SK-N-SH (cell line): ENCODE data around the gene CGB8. TPM values are rescaled to one million over a fixed set of nuclear protein-coding genes. Genes with fewer than 3 reads are reported as not detected.
A peak's percentile ranks its signal among the peaks of the same experiment; 100 is the strongest.
"Not testable (repeated sequence)": the region's sequence is repeated elsewhere in the genome, so short reads cannot be mapped to it uniquely, and the experiment has no call there.

Experiments used
- CTCF ChIA-PET: fragments of 300-600, 350-600 bp; formaldehyde crosslinking; extraction: SDS; loops from one replicate; lab custom pipeline; 2021; lab: Yijun Ruan, JAX
- POLR2A ChIA-PET: fragments of 350-600 bp; sonication (Branson Sonifier 250); formaldehyde crosslinking; extraction: SDS; loops from one replicate; lab custom pipeline; 2020; ENCODE audit warnings: antibody characterized with exemption, inconsistent platforms; lab: Yijun Ruan, JAX
- DNase-seq: peaks from one replicate; pipeline ENCODE4 v3.0.0; 2012
- H2AFZ ChIP-seq: fragments of 200-600 bp; sonication (generic); 2 replicates; pipeline ENCODE4 v1.8.1; 2016; ENCODE audit warnings: antibody characterized with exemption, mild to moderate bottlenecking, low read depth
- H3F3A ChIP-seq: fragments of 200-600 bp; sonication (generic); replicated peaks from 2 replicates; pipeline ENCODE3; 2016; ENCODE audit warnings: antibody characterized with exemption, mild to moderate bottlenecking; ENCODE audit not compliant: insufficient read depth
- H3K27ac ChIP-seq, 2 experiments: fragments of 200-500 bp in 1 of 2; fragments of 200-600 bp in 1 of 2; sonication (Bioruptor generic) in 1 of 2; sonication (generic), shearing (Covaris generic) in 1 of 2; 2 replicates each; pipeline versions ENCODE4 v1.5.1 to v1.6.1; 2014 to 2016; ENCODE audit warnings: low read depth in 2 of 2, inconsistent platforms in 1 of 2, low read length in 1 of 2, mild to moderate bottlenecking in 1 of 2, mixed read lengths in 1 of 2
- H3K27me3 ChIP-seq: fragments of 200-600 bp; sonication (generic), shearing (Covaris generic); 2 replicates; pipeline ENCODE4 v1.6.1; 2016; ENCODE audit warnings: mixed run types; ENCODE audit not compliant: insufficient read depth
- H3K36me3 ChIP-seq, 2 experiments: fragments of 200-500 bp in 1 of 2; fragments of 200-600 bp in 1 of 2; sonication (Bioruptor generic) in 1 of 2; sonication (generic) in 1 of 2; replicated peaks in 1 of 2; 2 replicates each; pipeline versions ENCODE3 to v1.5.1; 2014 to 2016; ENCODE audit warnings: low read length in 1 of 2, mild to moderate bottlenecking in 1 of 2; ENCODE audit not compliant: insufficient read depth in 2 of 2, control insufficient read depth in 1 of 2
- H3K4me1 ChIP-seq, 2 experiments: fragments of 200-500 bp in 1 of 2; fragments of 200-600 bp in 1 of 2; sonication (Bioruptor generic) in 1 of 2; sonication (generic), shearing (Covaris generic) in 1 of 2; 2 replicates each; pipeline versions ENCODE4 v1.5.1 to v1.6.1; 2014 to 2016; ENCODE audit warnings: low read depth in 1 of 2, low read length in 1 of 2, mixed run types in 1 of 2; ENCODE audit not compliant: insufficient read depth in 2 of 2, control insufficient read depth in 1 of 2
- H3K4me2 ChIP-seq: fragments of 200-600 bp; sonication (generic), shearing (Covaris generic); 2 replicates; pipeline ENCODE4 v1.6.1; 2017; ENCODE audit warnings: mixed run types
- H3K4me3 ChIP-seq, 2 experiments: fragments of 200-500 bp in 1 of 2; fragments of 200-600 bp in 1 of 2; sonication (Bioruptor generic) in 1 of 2; sonication (generic), shearing (Covaris generic) in 1 of 2; 2 replicates each; pipeline versions ENCODE4 v1.5.1 to v1.8.1; 2014 to 2016; ENCODE audit warnings: low read depth in 2 of 2, inconsistent platforms in 1 of 2, low read length in 1 of 2, mild to moderate bottlenecking in 1 of 2, mixed read lengths in 1 of 2, moderate library complexity in 1 of 2
- H3K79me2 ChIP-seq: fragments of 200-600 bp; sonication (generic); 2 replicates; pipeline ENCODE4 v1.8.1; 2017; ENCODE audit warnings: mild to moderate bottlenecking; ENCODE audit not compliant: insufficient read depth
- H3K9ac ChIP-seq: fragments of 200-600 bp; sonication (generic); 2 replicates; pipeline ENCODE4 v1.6.1; 2017; ENCODE audit warnings: mixed run types
- H3K9me2 ChIP-seq: fragments of 200-600 bp; sonication (generic); 2 replicates; pipeline ENCODE4 v1.6.1; 2017; ENCODE audit warnings: mixed run types
- H3K9me3 ChIP-seq: fragments of 200-600 bp; sonication (generic); 2 replicates; pipeline ENCODE4 v1.6.1; 2017; ENCODE audit warnings: mixed run types, mild to moderate bottlenecking, moderate library complexity
- H4K20me1 ChIP-seq: fragments of 200-600 bp; sonication (generic); 2 replicates; pipeline ENCODE4 v1.6.1; 2017; ENCODE audit warnings: mild to moderate bottlenecking, mixed run types; ENCODE audit not compliant: insufficient read depth
- RFX5 ChIP-seq: IDR thresholded peaks from 2 replicates; pipeline ENCODE4 v1.6.1; 2012; ENCODE audit warnings: mild to moderate bottlenecking, improper control_type of control experiment, low read length
- WGBS: methylation state at CpG from one replicate; pipeline ENCODE4 v1.1.6; 2017; ENCODE audit warnings: low lambda C conversion rate; 5-methylcytosine and 5-hydroxymethylcytosine counted together
- polyA plus RNA-seq, 3 experiments: library from polyadenylated mRNA; depleted of rRNA; stranded (reverse); fragments of >200 nt; gene quantifications; 2 replicates each; pipeline ENCODE4 v1.2.3, GENCODE V29; 2012
- TF ChIP-seq, protein P1 (sequence below): fragments of 200-600 bp; sonication (generic); IDR thresholded peaks from 2 replicates; pipeline ENCODE4 v1.6.1; 2017; ENCODE audit warnings: antibody characterized with exemption, mild to moderate bottlenecking, moderate library complexity

Gene CGB8
- polyA plus RNA-seq, 1 of the 3 experiments (the other 2 are of a cell fraction): 0.13 TPM

DNA sequence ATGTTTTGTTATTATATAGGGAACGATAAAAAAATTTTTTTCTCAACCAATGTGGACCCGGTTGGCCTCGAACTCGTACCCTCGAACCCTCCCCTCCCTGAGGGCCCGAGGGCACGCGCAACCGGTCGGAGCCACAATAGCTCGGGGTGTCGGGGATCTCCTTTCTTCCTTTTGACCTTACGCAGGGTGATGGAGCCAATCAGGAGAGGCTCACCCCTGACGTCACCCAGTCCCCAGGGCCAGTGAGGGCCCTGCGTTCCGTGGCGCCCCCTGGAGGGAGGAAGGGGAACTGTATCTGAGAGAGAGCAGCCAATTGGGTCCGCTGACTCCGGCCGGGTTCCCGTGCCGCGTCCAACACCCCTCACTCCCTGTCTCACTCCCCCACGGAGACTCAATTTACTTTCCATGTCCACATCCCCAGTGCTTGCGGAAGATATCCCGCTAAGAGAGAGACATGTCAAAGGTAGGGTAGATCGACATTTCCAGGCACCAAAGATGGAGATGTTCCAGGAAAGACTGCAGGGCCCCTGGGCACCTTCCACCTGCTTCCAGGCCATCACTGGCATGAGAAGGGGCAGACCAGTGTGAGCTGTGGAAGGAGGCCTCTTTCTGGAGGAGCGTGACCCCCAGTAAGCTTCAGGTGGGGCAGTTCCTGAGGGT, 17.1 kb downstream of the CGB8 start, which contains the start of gene CGB2:
Gene CGB2 (plus strand): TSS at position 249 of the 660 bp plus-strand sequence. CDS start 206 bp downstream, at position 455.
- POLR2A ChIA-PET, H3K36me3 ChIP-seq, H3K4me3 ChIP-seq, H4K20me1 ChIP-seq, H3K9ac ChIP-seq, H3K4me2 ChIP-seq, H2AFZ ChIP-seq, H3K9me2 ChIP-seq, H3K9me3 ChIP-seq, H3K4me1 ChIP-seq, H3K27me3 ChIP-seq, H3K79me2 ChIP-seq, H3F3A ChIP-seq, H3K27ac ChIP-seq: not testable (repeated sequence)
- TF ChIP-seq, protein P1, sequence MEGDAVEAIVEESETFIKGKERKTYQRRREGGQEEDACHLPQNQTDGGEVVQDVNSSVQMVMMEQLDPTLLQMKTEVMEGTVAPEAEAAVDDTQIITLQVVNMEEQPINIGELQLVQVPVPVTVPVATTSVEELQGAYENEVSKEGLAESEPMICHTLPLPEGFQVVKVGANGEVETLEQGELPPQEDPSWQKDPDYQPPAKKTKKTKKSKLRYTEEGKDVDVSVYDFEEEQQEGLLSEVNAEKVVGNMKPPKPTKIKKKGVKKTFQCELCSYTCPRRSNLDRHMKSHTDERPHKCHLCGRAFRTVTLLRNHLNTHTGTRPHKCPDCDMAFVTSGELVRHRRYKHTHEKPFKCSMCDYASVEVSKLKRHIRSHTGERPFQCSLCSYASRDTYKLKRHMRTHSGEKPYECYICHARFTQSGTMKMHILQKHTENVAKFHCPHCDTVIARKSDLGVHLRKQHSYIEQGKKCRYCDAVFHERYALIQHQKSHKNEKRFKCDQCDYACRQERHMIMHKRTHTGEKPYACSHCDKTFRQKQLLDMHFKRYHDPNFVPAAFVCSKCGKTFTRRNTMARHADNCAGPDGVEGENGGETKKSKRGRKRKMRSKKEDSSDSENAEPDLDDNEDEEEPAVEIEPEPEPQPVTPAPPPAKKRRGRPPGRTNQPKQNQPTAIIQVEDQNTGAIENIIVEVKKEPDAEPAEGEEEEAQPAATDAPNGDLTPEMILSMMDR: peak; percentile 66
- TF ChIP-seq RFX5: 0 out of 2 replicates have a peak, but pooled peaks have one; percentile 36
- DNase-seq: peak; percentile 81
- CTCF ChIA-PET: interaction anchor here (1.0 kb wide), 1 partner anchor 12 kb away, joined by 3 read pairs; no protein-coding TSS in a partner anchor
- 32% methylated on average over 18 of the region's 28 CpGs for WGBS

DNA sequence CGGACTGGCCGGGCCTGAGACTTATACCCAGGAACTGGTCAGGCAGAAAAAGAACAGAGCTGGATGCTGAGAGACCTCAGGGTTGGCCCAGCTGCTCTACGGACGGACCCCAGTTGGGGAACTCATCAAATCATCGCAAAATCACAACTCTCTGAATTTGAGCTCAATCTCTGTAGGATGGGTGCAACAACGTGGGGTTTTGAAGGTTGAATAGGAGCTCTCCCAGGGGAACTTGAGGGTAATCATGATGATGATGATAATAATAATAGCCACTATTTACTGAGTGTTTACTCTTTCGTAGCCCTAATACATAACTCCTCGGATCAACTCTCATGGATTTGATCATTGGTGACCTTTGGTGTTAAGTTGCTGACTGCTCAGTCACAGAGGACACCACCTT, 18.6 kb downstream of the CGB8 start:
- H3K9ac ChIP-seq, H3K9me2 ChIP-seq, H3K36me3 ChIP-seq, H3K27me3 ChIP-seq, DNase-seq, H3K4me1 ChIP-seq, CTCF ChIA-PET, H3K9me3 ChIP-seq, H3F3A ChIP-seq, H3K4me3 ChIP-seq, H3K79me2 ChIP-seq, H3K4me2 ChIP-seq, H4K20me1 ChIP-seq, H2AFZ ChIP-seq, POLR2A ChIA-PET: not testable (repeated sequence)
- WGBS: 85% methylated on average over 6 of the region's 8 CpGs
- 0 out of 4 replicates have a peak overlapping the region, but pooled peaks of 1 of the 2 experiments have one; percentile 51 for H3K27ac ChIP-seq

DNA sequence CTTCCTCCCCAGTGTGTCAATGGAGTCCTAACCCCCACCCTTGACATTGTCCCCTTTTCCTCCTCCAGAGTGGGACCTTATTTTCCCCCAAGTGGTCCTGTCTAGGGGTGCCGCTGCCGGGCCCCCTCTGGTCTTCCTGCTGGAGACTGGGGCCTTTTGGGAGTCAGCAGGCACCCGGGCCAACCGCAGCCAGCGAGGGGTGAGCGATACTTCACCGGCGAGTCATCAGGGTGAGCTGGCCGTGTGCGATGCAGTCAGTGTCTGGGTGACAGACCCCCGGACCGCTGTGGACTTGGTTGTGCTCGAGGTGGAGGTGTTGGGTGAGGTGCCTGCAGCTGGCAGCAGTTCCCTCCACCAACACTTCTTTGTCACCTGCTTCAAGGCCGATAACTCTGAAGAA, 19.2 kb downstream of the CGB8 start:
- 33% methylated on average over 14 of the region's 14 CpGs for WGBS
- H4K20me1 ChIP-seq, H3K9me3 ChIP-seq, DNase-seq, H3K79me2 ChIP-seq, H3K9ac ChIP-seq, H2AFZ ChIP-seq, H3K4me3 ChIP-seq, H3K9me2 ChIP-seq, H3K4me1 ChIP-seq, H3F3A ChIP-seq, H3K27me3 ChIP-seq, POLR2A ChIA-PET, H3K36me3 ChIP-seq, CTCF ChIA-PET: not testable (repeated sequence)
- Histone ChIP-seq H3K4me2 (peak overlapping the region; percentile 7; the same call in 1 of the 2 replicates), H3K27ac (peak overlapping the region in 1 of 2 experiments; percentile 51; a peak in 1 of 4 replicates)

DNA sequence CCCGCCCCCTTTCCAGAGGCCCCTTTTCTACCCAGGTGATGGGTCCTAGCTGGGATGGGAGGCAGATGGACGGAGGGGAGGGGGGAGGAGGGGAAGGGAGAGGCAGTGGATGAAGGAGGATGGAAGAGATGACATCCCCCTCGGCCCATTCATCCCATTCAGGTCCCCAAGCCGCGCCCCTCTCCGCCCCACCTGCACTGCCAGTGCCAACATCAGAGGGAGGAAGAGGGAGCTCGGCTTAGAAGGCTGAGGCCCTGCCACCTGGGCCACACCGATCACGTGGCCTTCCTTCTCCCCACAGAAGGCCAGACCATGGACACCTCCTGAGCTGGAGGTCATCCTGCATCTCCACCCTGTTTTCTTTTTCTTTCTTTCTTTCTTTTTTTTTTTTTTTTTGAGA, 20.2 kb downstream of the CGB8 start:
- DNase-seq, H3K4me3 ChIP-seq, H2AFZ ChIP-seq, POLR2A ChIA-PET, H3K9me3 ChIP-seq, H3K27ac ChIP-seq, H3K36me3 ChIP-seq, H3K27me3 ChIP-seq, H3K9me2 ChIP-seq, H3K4me1 ChIP-seq, H3F3A ChIP-seq, H3K9ac ChIP-seq, H4K20me1 ChIP-seq, H3K4me2 ChIP-seq, H3K79me2 ChIP-seq: not testable (repeated sequence)
- WGBS: 73% methylated on average over 3 of the region's 9 CpGs
- CTCF ChIA-PET: interaction anchor here (1.0 kb wide), 1 partner anchor 29 kb away, joined by 4 read pairs; no protein-coding TSS in a partner anchor

DNA sequence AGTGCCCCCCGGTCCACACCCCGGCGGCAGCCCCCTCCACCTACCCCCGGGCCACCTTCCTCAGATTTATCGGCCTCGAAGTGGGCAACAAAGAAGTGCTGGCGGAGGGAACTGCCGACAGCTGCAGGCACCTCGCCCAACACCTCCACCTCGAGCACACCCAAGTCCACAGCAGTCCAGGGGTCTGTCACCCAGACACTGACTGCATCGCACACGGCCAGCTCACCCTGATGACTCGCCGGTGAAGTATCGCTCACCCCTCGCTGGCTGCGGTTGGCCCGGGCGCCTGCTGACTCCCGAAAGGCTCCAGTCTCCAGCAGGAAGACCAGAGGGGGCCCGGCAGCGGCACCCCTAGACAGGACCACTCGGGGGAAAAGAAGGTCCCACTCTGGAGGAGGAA, 23.3 kb downstream of the CGB8 start:
- H3K9me2 ChIP-seq, H4K20me1 ChIP-seq, H3K79me2 ChIP-seq, H3K9me3 ChIP-seq, DNase-seq, H3K4me1 ChIP-seq, CTCF ChIA-PET, H3K27me3 ChIP-seq, POLR2A ChIA-PET, H3K36me3 ChIP-seq, H3K4me3 ChIP-seq, H3K9ac ChIP-seq: not testable (repeated sequence)
- H2AFZ ChIP-seq: 0 out of 2 replicates have a peak overlapping the region, but pooled peaks have one; percentile 84
- H3F3A ChIP-seq: peaks cover 12% of the 10 kb centered on the region
- 39% methylated on average over 13 of the region's 23 CpGs for WGBS
- H3K4me2 ChIP-seq: peak overlapping the region; percentile 15; the same call in 1 of the 2 replicates
- H3K27ac ChIP-seq: peak overlapping the region in 1 of 2 experiments; percentile 27; a peak in 2 of 4 replicates
